UCSD-AML1 (cell line): ENCODE measurements around the gene EPHA1.

Experiments
- DNase-seq: peaks from one replicate; lab custom pipeline; 2025; ENCODE audit not compliant: unreplicated experiment; lab: John Stamatoyannopoulos, UW

Gene EPHA1

GRCh38 chr7:143375298-143376034 is 33.2 kb downstream of the EPHA1 start:
- DNase-seq = no peak

GRCh38 chr7:143374561-143374960 is 34.1 kb downstream of the EPHA1 start:
- DNase-seq = no peak

GRCh38 chr7:143373255-143373794 is 35.3 kb downstream of the EPHA1 start:
- DNase-seq = no peak

- DNase-seq = no peak
Observed at GRCh38 chr7:143372070-143372469, 36.6 kb downstream of the EPHA1 start.

GRCh38 chr7:143369678-143370651 is 38.7 kb downstream of the EPHA1 start:
- no peak for DNase-seq

- DNase-seq = no peak
Observed at GRCh38 chr7:143368387-143368786, 40.3 kb downstream of the EPHA1 start.

- no peak for DNase-seq
Observed at GRCh38 chr7:143367972-143368371, 40.7 kb downstream of the EPHA1 start.

GRCh38 chr7:143363016-143363937 is 45.4 kb downstream of the EPHA1 start:
- no peak for DNase-seq

GRCh38 chr7:143362131-143363015 is 46.3 kb downstream of the EPHA1 start, which contains the start of gene FAM131B:
TSS of gene FAM131B (minus strand) at chr7:143362713. CDS start at chr7:143362603, 110 bp downstream.
- no peak for DNase-seq

GRCh38 chr7:143361552-143362130 is 47.0 kb downstream of the EPHA1 start:
- DNase-seq = no peak

- DNase-seq = no peak
Observed at GRCh38 chr7:143360788-143361551, 47.7 kb downstream of the EPHA1 start.

GRCh38 chr7:143359771-143360353 is 48.8 kb downstream of the EPHA1 start:
- no peak for DNase-seq

GRCh38 chr7:143358626-143359025 is 50.0 kb downstream of the EPHA1 start:
- no peak for DNase-seq

- no peak for DNase-seq
Observed at GRCh38 chr7:143356414-143357050, 52.1 kb downstream of the EPHA1 start.

GRCh38 chr7:143355450-143356385 is 52.9 kb downstream of the EPHA1 start:
- DNase-seq = no peak

- DNase-seq = no peak
Observed at GRCh38 chr7:143354965-143355364, 53.7 kb downstream of the EPHA1 start.

- DNase-seq = no peak
Observed at GRCh38 chr7:143354376-143354775, 54.3 kb downstream of the EPHA1 start.
